Kidney (tissue), 14 donors: Measurements from ENCODE around the gene GAS5. TPM values are rescaled to one million over a fixed set of nuclear protein-coding genes. Genes with fewer than 3 reads are reported as not detected.

ENCODE experiments used
- DNase-seq, 5 donors: peaks; one replicate each; pipeline ENCODE4 v3.0.0-alpha.2; 2013 to 2020
- FAIRE-seq: peaks from 2 replicates; lab custom pipeline; 2012; peaks lifted over from hg19 to GRCh38; lab: Jason Lieb, UNC
- H3K27ac ChIP-seq, 2 donors: one replicate each; pipeline ENCODE4 v1.7.0; 2013; ENCODE audit warnings: low read depth in 2 of 2, low read length in 2 of 2, inconsistent platforms in 1 of 2
- H3K27me3 ChIP-seq: one replicate; pipeline ENCODE4 v1.7.1; 2013; ENCODE audit warnings: low read length, inconsistent platforms; ENCODE audit not compliant: control insufficient read depth, insufficient read depth
- H3K36me3 ChIP-seq, 3 donors: one replicate each; pipeline versions ENCODE4 v1.7.0 to v1.7.1; 2013; ENCODE audit warnings: low read length in 3 of 3, control low read depth in 1 of 3, inconsistent platforms in 1 of 3; ENCODE audit not compliant: insufficient read depth in 3 of 3, control insufficient read depth in 2 of 3
- H3K4me1 ChIP-seq, 3 donors: one replicate each; pipeline versions ENCODE4 v1.7.0 to v1.7.1; 2013; ENCODE audit warnings: low read length in 3 of 3, inconsistent platforms in 1 of 3, low read depth in 1 of 3; ENCODE audit not compliant: control insufficient read depth in 2 of 3, insufficient read depth in 2 of 3
- H3K4me3 ChIP-seq, 3 donors: one replicate each; pipeline versions ENCODE4 v1.7.0 to v1.8.1; 2013; ENCODE audit warnings: low read length in 3 of 3, control low read depth in 1 of 3, inconsistent platforms in 1 of 3
- H3K9ac ChIP-seq, 3 donors: one replicate each; pipeline versions ENCODE4 v1.7.0 to v1.7.1; 2013; ENCODE audit warnings: low read length in 3 of 3, control low read depth in 1 of 3, inconsistent platforms in 1 of 3
- H3K9me3 ChIP-seq, 3 donors: one replicate each; pipeline versions ENCODE4 v1.7.0 to v1.7.1; 2013; ENCODE audit warnings: low read length in 3 of 3, control low read depth in 1 of 3, inconsistent platforms in 1 of 3; ENCODE audit not compliant: control insufficient read depth in 2 of 3, insufficient read depth in 1 of 3
- CTCF ChIP-seq: IDR thresholded peaks from 3 replicates; pipeline ENCODE4 v1.5.1; 2012; ENCODE audit warnings: mild to moderate bottlenecking, moderate library complexity, borderline replicate concordance; ENCODE audit not compliant: insufficient read depth; ENCODE audit errors: extremely low read depth
- intact Hi-C: fragments of 100-400 bp; cut with DNase I; formaldehyde crosslinking; loops from one replicate; pipeline ENCODE4 v1.11.1; 2022
- polyA plus RNA-seq: library from polyadenylated mRNA; stranded (reverse); fragments of 350-450 nt; fragmentation: Illumina TruSeq; extraction: RNeasy Lipid Tissue Mini Kit (QIAGEN cat#74804); gene quantifications from one replicate; pipeline ENCODE4 v1.2.3, GENCODE V29; 2014; ENCODE audit warnings: low read depth, low replicate concordance; ENCODE audit not compliant: insufficient read depth
- total RNA-seq: library from RNA; stranded (reverse); fragmentation: NEBNext Ultra II Directional; extraction: Animal tissue kit (Norgen Biotek cat#: 25700); gene quantifications from one replicate; pipeline ENCODE4 v1.2.1, GENCODE V29; 2021
- donor health status: control.
- donor health status: control.
- donor health status: control.
- donor health status: control.
- donor health status: control.
- donor health status: DM: yes; HTN: yes; CAD: no.
- donor health status: Normal renal cell carcinoma (clear cell type).

GAS5 gene
- total and polyA plus RNA-seq, 2 donors from 2014 or later = 239 to 275 TPM

- Histone ChIP-seq H3K27ac (no peak overlapping the region), H3K36me3 (peaks cover 0 to 2% (median 0%) of the 10 kb centered on the region in 3 donors), H3K4me3 (no peak overlapping the region), H3K9ac (no peak overlapping the region), H3K9me3 (no peaks in the 10 kb centered on the region), H3K4me1 (no peaks in the 10 kb centered on the region), H3K27me3 (no peaks in the 10 kb centered on the region)
- FAIRE-seq (no peak), DNase-seq (no peak)
- intact Hi-C loops = no loop called here
- no peak for TF ChIP-seq CTCF
Measured at GRCh38 chr1:173893611-173894010, 25.8 kb upstream of the GAS5 start.

- TF ChIP-seq CTCF = no peak
- Histone ChIP-seq H3K27ac (no peak overlapping the region), H3K9ac (no peak overlapping the region), H3K27me3 (no peaks in the 10 kb centered on the region), H3K36me3 (peaks cover 5 to 16% (median 11%) of the 10 kb centered on the region in 3 donors), H3K4me1 (no peaks in the 10 kb centered on the region), H3K4me3 (no peak overlapping the region), H3K9me3 (no peaks in the 10 kb centered on the region)
- DNase-seq (no peak), FAIRE-seq (no peak)
- intact Hi-C loops = no loop called here
Measured at GRCh38 chr1:173889885-173890284, 22.1 kb upstream of the GAS5 start.

- Histone ChIP-seq H3K9ac (no peak overlapping the region), H3K27me3 (no peaks in the 10 kb centered on the region), H3K36me3 (peaks cover 3 to 16% (median 11%) of the 10 kb centered on the region in 3 donors), H3K4me3 (no peak overlapping the region), H3K9me3 (no peaks in the 10 kb centered on the region), H3K4me1 (no peaks in the 10 kb centered on the region), H3K27ac (no peak overlapping the region)
- FAIRE-seq = no peak
- no peak for TF ChIP-seq CTCF
- intact Hi-C loops = no loop called here
- DNase-seq = no peak
Measured at GRCh38 chr1:173888749-173889148, 21.0 kb upstream of the GAS5 start.

GRCh38 chr1:173887627-173888026 is 19.8 kb upstream of the GAS5 start:
- no peak for FAIRE-seq

More at GRCh38 chr1:173887627-173888026, 19.8 kb upstream of the GAS5 start:
- H3K9me3 ChIP-seq = no peaks in the 10 kb centered on the region
- DNase-seq = no peak
- no peak overlapping the region for H3K4me3 ChIP-seq
- no peak overlapping the region for H3K9ac ChIP-seq
- peaks cover 3 to 16% (median 11%) of the 10 kb centered on the region in 3 donors for H3K36me3 ChIP-seq
- no peak for TF ChIP-seq CTCF
- intact Hi-C loops = no loop called here
- no peaks in the 10 kb centered on the region for H3K27me3 ChIP-seq
- H3K27ac ChIP-seq = no peak overlapping the region
- H3K4me1 ChIP-seq = no peaks in the 10 kb centered on the region
